ENCODE data around the gene TFAM.

The TFAM gene

GRCh38 chr10:58350023-58350422 is 35.2 kb upstream of the TFAM start:
- TF ChIP-seq, protein P1, sequence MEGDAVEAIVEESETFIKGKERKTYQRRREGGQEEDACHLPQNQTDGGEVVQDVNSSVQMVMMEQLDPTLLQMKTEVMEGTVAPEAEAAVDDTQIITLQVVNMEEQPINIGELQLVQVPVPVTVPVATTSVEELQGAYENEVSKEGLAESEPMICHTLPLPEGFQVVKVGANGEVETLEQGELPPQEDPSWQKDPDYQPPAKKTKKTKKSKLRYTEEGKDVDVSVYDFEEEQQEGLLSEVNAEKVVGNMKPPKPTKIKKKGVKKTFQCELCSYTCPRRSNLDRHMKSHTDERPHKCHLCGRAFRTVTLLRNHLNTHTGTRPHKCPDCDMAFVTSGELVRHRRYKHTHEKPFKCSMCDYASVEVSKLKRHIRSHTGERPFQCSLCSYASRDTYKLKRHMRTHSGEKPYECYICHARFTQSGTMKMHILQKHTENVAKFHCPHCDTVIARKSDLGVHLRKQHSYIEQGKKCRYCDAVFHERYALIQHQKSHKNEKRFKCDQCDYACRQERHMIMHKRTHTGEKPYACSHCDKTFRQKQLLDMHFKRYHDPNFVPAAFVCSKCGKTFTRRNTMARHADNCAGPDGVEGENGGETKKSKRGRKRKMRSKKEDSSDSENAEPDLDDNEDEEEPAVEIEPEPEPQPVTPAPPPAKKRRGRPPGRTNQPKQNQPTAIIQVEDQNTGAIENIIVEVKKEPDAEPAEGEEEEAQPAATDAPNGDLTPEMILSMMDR (IDR thresholded peaks at IDR 0.05; ENCODE audit: borderline replicate concordance, control extremely low read depth, extremely low read depth, insufficient read depth, missing control alignments), result no peak
- in situ Hi-C loops (cut with MboI; ENCODE audit: low sequenced_read_pairs, unreplicated experiment), result no loop called here
- DNase-seq (ENCODE audit: low spot score), result no peak

DNA sequence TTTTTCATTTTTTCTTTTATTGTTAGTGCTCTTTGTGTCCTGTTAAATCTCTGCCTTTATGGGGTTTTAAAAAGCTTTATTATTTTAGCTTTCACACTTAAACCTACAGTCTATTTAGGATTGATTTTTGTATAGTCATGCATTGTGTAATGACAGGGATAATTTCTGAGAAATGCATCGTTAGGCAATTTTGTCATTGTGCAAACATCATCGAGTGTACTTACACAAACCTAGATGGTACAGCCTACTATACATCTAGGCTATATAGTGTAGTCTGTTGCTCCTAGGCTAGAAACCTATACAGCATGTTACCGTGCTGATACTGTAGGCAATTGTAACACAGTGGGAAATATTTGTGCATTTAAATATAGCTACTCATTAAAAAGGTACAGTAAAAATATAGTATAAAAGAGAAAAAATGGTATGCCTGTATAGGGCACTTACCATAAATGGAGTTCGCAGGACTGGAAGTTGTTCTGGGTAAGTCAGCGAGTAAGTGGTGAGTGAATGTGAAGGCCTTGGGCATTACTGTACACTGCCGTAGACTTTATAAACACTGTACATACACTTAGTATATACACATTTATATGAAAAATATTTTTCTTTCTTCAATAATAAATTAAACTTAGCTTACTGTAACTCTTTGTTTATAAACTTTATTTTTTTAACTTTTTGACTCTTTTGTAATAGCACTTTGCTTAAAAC is 34.4 kb upstream of the TFAM start:
- no peak for DNase-seq (ENCODE audit: low spot score)
- in situ Hi-C loops (cut with MboI; ENCODE audit: low sequenced_read_pairs, unreplicated experiment), result no loop called here
- TF ChIP-seq, protein P1 (IDR thresholded peaks at IDR 0.05; ENCODE audit: borderline replicate concordance, control extremely low read depth, extremely low read depth, insufficient read depth, missing control alignments), result no peak

DNA sequence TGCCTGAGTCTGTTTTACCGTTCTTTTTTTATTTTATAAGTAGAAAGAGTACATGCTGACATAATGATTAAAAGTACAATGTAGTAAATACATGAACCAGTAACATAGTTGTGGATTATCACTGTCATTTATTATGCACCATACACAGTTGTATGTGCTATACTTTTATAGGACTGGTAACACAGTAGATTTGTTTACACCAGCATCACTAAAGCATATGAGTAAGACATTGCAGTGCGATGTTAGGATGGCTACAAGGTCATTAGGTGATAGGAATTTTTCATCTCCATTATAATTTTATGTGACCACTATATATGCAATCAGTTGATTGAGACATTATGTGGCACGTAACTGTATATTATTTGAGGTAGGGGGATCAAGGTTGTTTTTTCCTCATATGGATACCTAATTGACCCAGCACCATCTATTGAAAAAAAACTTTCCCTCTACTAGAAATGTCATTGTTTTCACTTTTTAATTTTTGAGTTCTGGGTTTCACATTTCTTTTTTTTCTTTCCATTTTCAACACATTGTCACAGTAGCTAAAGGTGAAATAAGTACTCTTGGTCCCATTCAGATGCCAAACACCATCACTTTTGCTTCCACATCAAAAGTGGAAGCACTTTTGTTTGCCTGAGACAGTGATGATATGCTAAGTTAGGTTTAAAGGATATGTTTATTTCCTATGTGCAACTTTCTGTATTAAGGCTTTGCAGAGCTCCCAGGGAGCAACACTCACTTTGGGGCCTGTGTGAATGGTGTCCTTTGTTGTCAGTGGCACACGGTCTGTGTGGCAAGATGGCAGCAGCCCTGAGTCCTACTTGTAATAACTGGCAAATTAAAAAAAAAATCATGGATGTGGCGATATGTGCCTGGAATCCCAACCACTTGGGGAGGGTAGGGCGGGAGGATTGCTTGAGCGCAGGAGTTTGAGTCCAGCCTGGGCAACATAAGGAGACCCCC is 33.3 kb upstream of the TFAM start:
- TF ChIP-seq, protein P1 (IDR thresholded peaks at IDR 0.05; ENCODE audit: borderline replicate concordance, control extremely low read depth, extremely low read depth, insufficient read depth, missing control alignments), result no peak
- in situ Hi-C loops (cut with MboI; ENCODE audit: low sequenced_read_pairs, unreplicated experiment), result no loop called here
- no peak for DNase-seq (ENCODE audit: low spot score)

DNA sequence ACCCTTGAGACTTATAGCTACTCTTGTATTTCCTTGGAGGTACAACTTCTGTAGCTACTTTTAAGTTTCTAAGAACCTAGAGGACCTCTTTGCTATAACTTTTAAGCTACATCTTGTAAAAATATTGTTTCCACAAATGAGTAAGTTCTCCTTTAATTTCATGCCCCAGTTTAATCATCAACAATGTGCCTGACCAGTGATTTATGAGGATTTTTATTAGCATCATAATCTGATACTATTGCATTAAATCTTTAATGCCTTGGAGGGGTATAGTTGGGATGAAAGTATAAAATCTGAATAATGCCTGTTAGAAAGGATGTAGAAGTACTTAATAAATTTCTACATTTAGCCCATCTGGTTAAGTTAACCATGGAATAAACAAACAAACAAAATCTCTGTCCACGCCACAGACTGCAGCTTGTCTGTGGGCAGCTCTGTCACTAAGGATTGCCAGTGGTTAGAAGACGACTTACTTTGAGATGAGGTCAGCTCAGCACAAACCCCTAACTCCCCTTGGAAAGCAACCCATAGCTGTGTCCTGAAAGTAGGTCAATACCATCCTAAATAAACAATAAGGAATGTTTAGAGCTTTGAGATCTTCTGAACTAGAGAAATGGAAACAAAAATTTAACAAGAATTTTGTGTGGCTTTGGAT is 32.1 kb upstream of the TFAM start:
- in situ Hi-C loops (cut with MboI; ENCODE audit: low sequenced_read_pairs, unreplicated experiment), result no loop called here
- no peak for DNase-seq (ENCODE audit: low spot score)
- TF ChIP-seq, protein P1 (IDR thresholded peaks at IDR 0.05; ENCODE audit: borderline replicate concordance, control extremely low read depth, extremely low read depth, insufficient read depth, missing control alignments), result no peak

DNA sequence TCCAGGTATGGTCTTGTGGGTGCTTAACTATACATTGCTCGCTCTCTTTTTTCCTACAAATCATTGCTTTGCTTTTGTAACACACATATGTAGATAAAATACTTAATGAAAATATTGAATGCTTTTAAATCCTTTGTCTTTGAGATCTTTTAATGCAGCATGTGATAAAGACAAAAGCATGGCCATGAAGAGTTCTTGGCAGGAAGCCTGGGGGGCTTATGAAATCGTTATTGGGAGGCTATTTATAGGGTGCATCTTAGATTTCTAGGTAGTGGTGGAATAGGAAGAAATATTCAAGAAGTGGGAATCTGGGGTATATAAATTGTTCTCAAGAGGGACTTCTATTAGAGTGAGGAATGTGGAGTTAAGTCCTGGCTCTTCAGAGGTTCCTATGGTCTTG is 28.5 kb upstream of the TFAM start:
- TF ChIP-seq, protein P1 (IDR thresholded peaks at IDR 0.05; ENCODE audit: borderline replicate concordance, control extremely low read depth, extremely low read depth, insufficient read depth, missing control alignments), result no peak
- in situ Hi-C loops (cut with MboI; ENCODE audit: low sequenced_read_pairs, unreplicated experiment), result no loop called here
- no peak for DNase-seq (ENCODE audit: low spot score)

DNA sequence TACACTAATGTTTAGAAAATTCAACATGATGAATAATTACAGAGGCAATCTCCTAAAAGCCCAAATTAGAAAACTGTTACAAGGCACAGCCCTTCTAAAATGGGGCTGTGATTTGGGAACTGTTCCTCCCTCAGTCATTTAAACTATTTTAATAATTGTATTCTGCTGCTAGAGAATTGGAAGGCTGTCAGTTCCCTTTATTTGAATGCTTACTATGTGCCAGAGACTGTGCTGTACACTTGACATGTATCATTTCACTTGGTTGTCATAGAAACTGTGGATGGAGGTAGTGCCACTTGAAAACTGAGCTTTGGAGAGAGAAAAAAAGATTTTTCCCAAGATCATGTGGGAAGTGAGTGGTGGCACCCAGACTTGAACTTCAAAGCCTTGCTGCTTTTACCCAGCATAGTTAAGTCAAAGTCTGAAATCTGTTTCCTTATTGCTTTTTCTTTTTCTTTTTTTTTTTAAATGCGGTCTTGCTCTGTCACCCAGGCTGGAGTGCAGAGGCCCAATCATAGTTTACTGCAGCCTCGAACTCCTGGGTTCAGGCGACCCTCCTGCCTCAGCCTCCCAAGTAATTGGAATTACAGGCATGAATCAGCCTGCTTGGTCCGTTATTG is 26.8 kb upstream of the TFAM start:
- TF ChIP-seq, protein P1 (IDR thresholded peaks at IDR 0.05; ENCODE audit: borderline replicate concordance, control extremely low read depth, extremely low read depth, insufficient read depth, missing control alignments), result no peak
- no peak for DNase-seq (ENCODE audit: low spot score)
- in situ Hi-C loops (cut with MboI; ENCODE audit: low sequenced_read_pairs, unreplicated experiment), result no loop called here

Data from GM13976 (cell line).